Body of pancreas (tissue), 4 donors: ENCODE results near the gene POU4F3. TPM values are rescaled to one million over a fixed set of nuclear protein-coding genes. Genes with fewer than 3 reads are reported as not detected.

Experiments used
- ATAC-seq: fragments of 150-250 bp; one replicate; pipeline ENCODE4 v1.9.1; 2016
- DNase-seq, 4 donors: peaks; one replicate each; pipeline ENCODE4 v3.0.0-alpha.2; 2019
- H3K27ac ChIP-seq, 4 donors: fragments of 200-600 bp; sonication (generic); 1 replicate in 3 of 4; 2 replicates in 1 of 4; pipeline versions ENCODE4 v1.5.1 to v1.6.1; 2016 to 2019; ENCODE audit warnings: mild to moderate bottlenecking in 1 of 4, mixed read lengths in 1 of 4, moderate library complexity in 1 of 4
- H3K27me3 ChIP-seq, 2 donors: fragments of 200-600 bp; sonication (generic); one replicate each; pipeline ENCODE4 v1.6.0; 2016; ENCODE audit warnings: mild to moderate bottlenecking in 1 of 2
- H3K36me3 ChIP-seq, 2 donors: fragments of 200-600 bp; sonication (generic); replicated peaks in 1 of 2; 2 replicates each; pipeline ENCODE4 v1.5.1; 2016; ENCODE audit warnings: low read depth in 2 of 2; ENCODE audit not compliant: insufficient read depth in 1 of 2
- H3K4me1 ChIP-seq: fragments of 200-600 bp; sonication (generic); one replicate; pipeline ENCODE4 v1.6.0; 2016
- H3K4me3 ChIP-seq, 2 donors: fragments of 200-600 bp; sonication (generic); 1 replicate in 1 of 2; 2 replicates in 1 of 2; pipeline ENCODE4 v1.5.1; 2016 to 2019
- H3K9me3 ChIP-seq, 3 donors: fragments of 200-600 bp; sonication (generic); 1 replicate in 2 of 3; 2 replicates in 1 of 3; pipeline ENCODE4 v1.5.1; 2016
- POLR2A ChIP-seq, 3 donors: fragments of 450-650 bp; IDR thresholded peaks; one replicate each; pipeline ENCODE4 v1.6.1; 2016; ENCODE audit warnings: antibody characterized with exemption in 3 of 3, mild to moderate bottlenecking in 2 of 3
- WGBS, 2 donors: methylation state at CpG; one replicate each; pipeline ENCODE4 v1.1.5; 2017; 5-methylcytosine and 5-hydroxymethylcytosine counted together
- intact Hi-C: fragments of 100-400 bp; cut with DNase I; formaldehyde crosslinking; loops from one replicate; pipeline ENCODE4 v1.15.1; 2023
- total RNA-seq, 2 donors: library from RNA; depleted of rRNA; stranded (reverse); fragments of >200 nt; gene quantifications; one replicate each; pipeline ENCODE4 v1.1.0, GENCODE V29; 2016
- TF ChIP-seq, protein P1 (sequence below), 7 experiments: fragments of 450-650 bp in 4 of 7; fragments of 200-600 bp in 3 of 7; sonication (generic) in 3 of 7; IDR thresholded peaks; one replicate each; pipeline ENCODE4 v1.5.1; 2016 to 2019; ENCODE audit warnings: antibody characterized with exemption in 7 of 7

POU4F3 gene
- total RNA-seq, 2 donors from 2014 or later: 0.52 TPM; not detected in 1

DNA sequence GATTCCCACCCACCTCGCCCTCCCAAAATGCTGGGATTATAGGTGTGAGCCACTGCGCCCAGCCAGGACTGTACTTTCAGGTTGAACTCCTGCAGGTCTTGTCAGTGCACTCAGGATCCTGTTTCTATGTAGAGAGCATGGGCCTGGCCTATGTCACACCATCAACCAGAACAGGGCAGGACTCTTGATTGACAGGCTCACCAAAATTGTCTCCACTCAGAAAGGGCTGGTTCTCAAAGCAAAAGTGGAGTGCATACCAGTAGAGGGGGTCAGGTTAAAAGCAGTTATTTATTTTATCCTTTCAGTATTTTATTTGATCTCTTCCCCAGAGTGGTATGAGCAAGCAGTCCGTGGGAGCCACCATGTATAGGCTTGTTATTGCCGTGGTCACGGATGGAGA, 27.4 kb upstream of the POU4F3 start:
- no peaks in the 10 kb centered on the region for H3K4me1 ChIP-seq
- no peaks in the 10 kb centered on the region for H3K9me3 ChIP-seq
- no peak overlapping the region for H3K27ac ChIP-seq
- no peak for DNase-seq
- TF ChIP-seq, protein P1, sequence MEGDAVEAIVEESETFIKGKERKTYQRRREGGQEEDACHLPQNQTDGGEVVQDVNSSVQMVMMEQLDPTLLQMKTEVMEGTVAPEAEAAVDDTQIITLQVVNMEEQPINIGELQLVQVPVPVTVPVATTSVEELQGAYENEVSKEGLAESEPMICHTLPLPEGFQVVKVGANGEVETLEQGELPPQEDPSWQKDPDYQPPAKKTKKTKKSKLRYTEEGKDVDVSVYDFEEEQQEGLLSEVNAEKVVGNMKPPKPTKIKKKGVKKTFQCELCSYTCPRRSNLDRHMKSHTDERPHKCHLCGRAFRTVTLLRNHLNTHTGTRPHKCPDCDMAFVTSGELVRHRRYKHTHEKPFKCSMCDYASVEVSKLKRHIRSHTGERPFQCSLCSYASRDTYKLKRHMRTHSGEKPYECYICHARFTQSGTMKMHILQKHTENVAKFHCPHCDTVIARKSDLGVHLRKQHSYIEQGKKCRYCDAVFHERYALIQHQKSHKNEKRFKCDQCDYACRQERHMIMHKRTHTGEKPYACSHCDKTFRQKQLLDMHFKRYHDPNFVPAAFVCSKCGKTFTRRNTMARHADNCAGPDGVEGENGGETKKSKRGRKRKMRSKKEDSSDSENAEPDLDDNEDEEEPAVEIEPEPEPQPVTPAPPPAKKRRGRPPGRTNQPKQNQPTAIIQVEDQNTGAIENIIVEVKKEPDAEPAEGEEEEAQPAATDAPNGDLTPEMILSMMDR (IDR thresholded peaks at IDR 0.05): no peak
- no peak for TF ChIP-seq POLR2A (IDR thresholded peaks at IDR 0.05)
- WGBS, 2 donors: 87 to 88% methylated on average over 5 of the region's 5 CpGs
- H3K4me3 ChIP-seq: no peak overlapping the region
- no peaks in the 10 kb centered on the region for H3K36me3 ChIP-seq
- intact Hi-C loops: no loop called here
- ATAC-seq: no peak
- no peaks in the 10 kb centered on the region for H3K27me3 ChIP-seq

DNA sequence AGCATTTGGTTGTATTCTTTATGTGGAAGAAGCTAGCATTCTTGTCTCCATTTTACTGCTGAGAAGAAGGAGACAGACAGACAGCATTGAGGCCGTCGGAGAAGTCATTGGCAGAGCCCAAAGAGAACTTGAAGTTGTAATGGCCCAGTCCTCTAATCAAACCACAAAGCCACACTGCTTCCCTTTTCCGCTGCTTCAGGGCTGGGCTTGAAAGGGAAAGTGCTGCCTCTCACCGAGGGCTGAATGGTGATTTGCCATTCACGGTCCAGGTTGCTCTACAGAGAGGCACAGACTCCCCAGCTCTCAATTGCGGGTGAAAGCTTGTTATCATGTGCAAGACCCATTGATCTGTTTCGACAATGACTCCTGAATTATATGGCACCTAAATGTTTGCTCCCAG, 25.6 kb upstream of the POU4F3 start:
- peak in 1 of 4 donors; percentile 2 for DNase-seq
- Histone ChIP-seq H3K27me3 (no peaks in the 10 kb centered on the region), H3K4me1 (no peaks in the 10 kb centered on the region), H3K36me3 (no peaks in the 10 kb centered on the region), H3K9me3 (no peaks in the 10 kb centered on the region), H3K4me3 (no peak overlapping the region), H3K27ac (no peak overlapping the region)
- TF ChIP-seq POLR2A (IDR thresholded peaks at IDR 0.05): no peak
- TF ChIP-seq, protein P1 (IDR thresholded peaks at IDR 0.05): no peak
- 49% methylated on average over 7 of the region's 7 CpGs for WGBS, 2 donors
- intact Hi-C loops: no loop called here
- ATAC-seq: no peak

DNA sequence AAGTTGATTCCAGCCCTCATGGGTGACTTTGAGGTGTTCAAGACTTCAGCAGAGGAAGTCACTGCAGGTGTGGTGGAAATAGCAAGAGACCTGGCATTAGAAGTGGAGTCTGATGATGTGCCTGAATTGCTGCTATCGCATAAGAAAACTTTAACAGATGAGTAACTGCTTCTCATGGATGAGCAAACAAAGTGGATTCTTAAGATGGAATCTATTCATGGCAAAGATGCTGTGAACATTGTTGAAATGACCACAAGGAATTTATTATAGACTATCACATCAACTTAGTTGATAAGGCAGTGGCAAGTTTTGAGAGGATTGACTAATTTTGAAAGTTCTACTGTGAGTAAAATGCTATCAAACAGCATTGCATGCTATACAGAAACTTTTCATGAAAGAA, 17.1 kb upstream of the POU4F3 start:
- no peaks in the 10 kb centered on the region for H3K9me3 ChIP-seq
- no peak overlapping the region for H3K27ac ChIP-seq
- no peaks in the 10 kb centered on the region for H3K4me1 ChIP-seq
- 79 to 89% methylated on average over 1 of the region's 1 CpG for WGBS, 2 donors
- H3K4me3 ChIP-seq: no peak overlapping the region
- ATAC-seq (no peak), DNase-seq (no peak)
- intact Hi-C loops: no loop called here
- TF ChIP-seq, protein P1 (IDR thresholded peaks at IDR 0.05): no peak
- H3K36me3 ChIP-seq: no peaks in the 10 kb centered on the region
- H3K27me3 ChIP-seq: no peaks in the 10 kb centered on the region

DNA sequence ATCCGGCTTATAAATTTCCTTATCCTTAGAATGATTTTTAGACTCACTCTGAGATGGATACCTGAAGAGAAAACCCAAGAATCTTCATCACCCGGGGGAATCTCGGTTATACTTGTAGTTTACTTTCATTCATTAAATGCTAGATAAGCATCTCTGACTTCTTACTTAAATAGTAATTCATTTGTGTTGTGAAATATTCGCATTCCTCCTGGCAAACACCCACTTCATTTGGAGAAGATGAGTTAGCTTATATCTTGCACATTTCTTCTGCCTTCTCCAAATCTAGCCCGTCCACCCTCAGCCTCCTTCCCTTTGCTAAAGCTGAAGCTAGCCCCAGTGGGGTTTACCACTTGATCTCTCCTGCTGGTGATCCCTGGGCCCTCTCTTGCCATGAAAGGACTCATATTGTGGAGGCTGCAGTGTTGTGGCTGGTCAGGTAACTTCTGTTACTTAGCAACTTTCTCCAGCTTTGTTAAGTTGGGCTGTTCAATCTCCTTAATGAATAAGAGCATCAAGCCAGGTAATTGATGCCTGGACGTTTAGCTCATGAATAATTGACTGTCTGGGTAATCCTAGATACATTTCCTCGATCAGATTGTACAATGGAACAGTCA, 11.3 kb upstream of the POU4F3 start:
- no peak overlapping the region for H3K4me3 ChIP-seq
- TF ChIP-seq, protein P1 (IDR thresholded peaks at IDR 0.05): no peak
- no peak for TF ChIP-seq POLR2A (IDR thresholded peaks at IDR 0.05)
- intact Hi-C loops: no loop called here
- no peaks in the 10 kb centered on the region for H3K9me3 ChIP-seq
- H3K27ac ChIP-seq: no peak overlapping the region
- no peaks in the 10 kb centered on the region for H3K27me3 ChIP-seq
- H3K36me3 ChIP-seq: no peaks in the 10 kb centered on the region
- WGBS, 2 donors: 49 to 50% methylated on average over 7 of the region's 7 CpGs
- ATAC-seq (no peak), DNase-seq (no peak)
- no peaks in the 10 kb centered on the region for H3K4me1 ChIP-seq

DNA sequence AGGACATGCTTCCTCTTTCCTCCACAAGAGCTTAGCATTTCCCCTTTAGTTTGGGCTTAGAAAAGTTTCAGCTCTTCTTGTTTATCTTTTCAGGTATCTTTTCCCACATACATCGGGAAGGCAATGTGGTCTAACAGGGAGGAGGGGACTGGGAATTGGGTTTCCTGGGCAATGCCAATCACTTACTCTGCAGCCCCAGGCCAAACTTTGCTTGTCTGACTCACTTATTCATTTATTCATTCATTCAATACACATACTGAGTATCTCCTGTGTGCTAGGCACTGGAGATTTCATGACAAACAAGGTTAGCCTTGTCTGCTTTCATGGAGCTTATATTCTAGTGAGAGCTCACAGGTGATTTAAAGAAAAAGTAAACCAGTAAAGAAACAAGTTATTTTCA, 10.7 kb upstream of the POU4F3 start:
- ATAC-seq: no peak
- Histone ChIP-seq H3K27me3 (no peaks in the 10 kb centered on the region), H3K9me3 (no peaks in the 10 kb centered on the region), H3K4me3 (no peak overlapping the region), H3K4me1 (no peaks in the 10 kb centered on the region), H3K27ac (no peak overlapping the region), H3K36me3 (no peaks in the 10 kb centered on the region)
- DNase-seq: no peak
- WGBS, 2 donors: 24 to 33% methylated on average over 1 of the region's 1 CpG
- TF ChIP-seq, protein P1 (IDR thresholded peaks at IDR 0.05): no peak
- no peak for TF ChIP-seq POLR2A (IDR thresholded peaks at IDR 0.05)
- intact Hi-C loops: no loop called here
